Epithelial cell of esophagus (primary cell): ENCODE data around the gene CNTN5.
A peak's percentile ranks its signal among the peaks of the same experiment; 100 is the strongest.

ENCODE experiments used
- DNase-seq: peaks from one replicate; pipeline ENCODE4 v3.0.0; 2010; ENCODE audit warnings: low read depth
- H3K4me3 ChIP-seq: 2 replicates; pipeline ENCODE4 v1.5.1; 2011; ENCODE audit warnings: mild to moderate bottlenecking, low read length, control low read depth
- CTCF ChIP-seq: IDR thresholded peaks from 2 replicates; pipeline ENCODE4 v1.5.1; 2011; ENCODE audit warnings: low read depth, mild to moderate bottlenecking, low read length, control low read depth, inconsistent platforms; ENCODE audit not compliant: insufficient read depth; ENCODE audit errors: missing control alignments

CNTN5 gene

GRCh38 chr11:99920956-99921355, 900.2 kb downstream of the CNTN5 start:
- H3K4me3 ChIP-seq: no peak overlapping the region
- no peak for TF ChIP-seq CTCF
- DNase-seq: no peak

GRCh38 chr11:99925968-99926367, 905.2 kb downstream of the CNTN5 start:
- TF ChIP-seq CTCF: no peak
- no peak for DNase-seq
- no peak overlapping the region for H3K4me3 ChIP-seq

GRCh38 chr11:99932684-99933083, 911.9 kb downstream of the CNTN5 start:
- no peak overlapping the region for H3K4me3 ChIP-seq
- TF ChIP-seq CTCF: no peak
- no peak for DNase-seq

GRCh38 chr11:99934008-99934407, 913.3 kb downstream of the CNTN5 start:
- peak; percentile 16 for DNase-seq
- no peak overlapping the region for H3K4me3 ChIP-seq
- TF ChIP-seq CTCF: no peak

GRCh38 chr11:99937330-99937729, 916.6 kb downstream of the CNTN5 start:
- DNase-seq: no peak
- no peak overlapping the region for H3K4me3 ChIP-seq
- no peak for TF ChIP-seq CTCF

- H3K4me3 ChIP-seq: no peak overlapping the region
- no peak for TF ChIP-seq CTCF
- peak; percentile 83 for DNase-seq
Observed at GRCh38 chr11:99952816-99953215, 932.1 kb downstream of the CNTN5 start.

- DNase-seq: no peak
- no peak overlapping the region for H3K4me3 ChIP-seq
- no peak for TF ChIP-seq CTCF
Observed at GRCh38 chr11:99960536-99960935, 939.8 kb downstream of the CNTN5 start.
